NCI-H69 (cell line): ENCODE results near the gene COL23A1.

Source experiments
- DNase-seq: peaks from one replicate; lab custom pipeline; 2025; lab: John Stamatoyannopoulos, UW

The COL23A1 gene

DNA sequence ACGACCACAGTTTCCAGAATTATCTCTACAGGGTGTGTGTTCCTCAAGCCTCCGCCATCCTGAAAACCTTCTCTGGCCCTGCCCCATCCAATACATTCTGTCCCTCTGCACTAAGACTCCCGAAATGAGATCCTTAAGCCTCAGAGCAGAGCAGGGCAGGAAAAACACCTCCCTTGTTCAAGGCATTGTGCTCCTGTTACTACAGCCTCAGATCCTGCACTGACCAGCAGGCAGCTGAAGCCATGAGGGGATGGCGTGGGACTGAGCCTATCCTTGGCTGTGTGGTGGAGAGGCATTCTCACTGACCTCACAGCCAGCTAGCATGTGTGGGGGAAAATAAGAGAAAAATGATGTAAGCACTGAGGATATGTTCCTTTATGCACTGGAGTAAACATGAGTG is 250.9 kb downstream of the COL23A1 start:
- DNase-seq = no peak

DNA sequence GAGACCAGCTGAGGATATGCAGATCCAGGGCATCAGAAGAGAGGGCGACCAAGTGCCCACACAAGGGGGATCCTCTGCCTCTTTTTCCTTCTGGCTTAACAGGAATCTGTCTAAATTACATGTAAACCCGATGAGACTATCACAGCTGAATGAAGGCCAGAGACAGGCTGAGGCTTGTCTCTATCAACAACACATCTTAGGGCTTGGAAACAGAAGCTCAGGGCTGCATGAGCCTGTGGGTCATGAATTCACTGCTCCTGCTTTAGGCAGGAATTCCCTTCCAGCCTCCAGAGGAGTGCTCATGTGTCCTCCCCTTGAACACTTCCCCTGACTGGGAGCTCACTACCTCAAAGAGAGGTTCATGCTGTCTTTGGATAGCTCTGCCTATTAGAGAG is 251.4 kb downstream of the COL23A1 start:
- no peak for DNase-seq

DNA sequence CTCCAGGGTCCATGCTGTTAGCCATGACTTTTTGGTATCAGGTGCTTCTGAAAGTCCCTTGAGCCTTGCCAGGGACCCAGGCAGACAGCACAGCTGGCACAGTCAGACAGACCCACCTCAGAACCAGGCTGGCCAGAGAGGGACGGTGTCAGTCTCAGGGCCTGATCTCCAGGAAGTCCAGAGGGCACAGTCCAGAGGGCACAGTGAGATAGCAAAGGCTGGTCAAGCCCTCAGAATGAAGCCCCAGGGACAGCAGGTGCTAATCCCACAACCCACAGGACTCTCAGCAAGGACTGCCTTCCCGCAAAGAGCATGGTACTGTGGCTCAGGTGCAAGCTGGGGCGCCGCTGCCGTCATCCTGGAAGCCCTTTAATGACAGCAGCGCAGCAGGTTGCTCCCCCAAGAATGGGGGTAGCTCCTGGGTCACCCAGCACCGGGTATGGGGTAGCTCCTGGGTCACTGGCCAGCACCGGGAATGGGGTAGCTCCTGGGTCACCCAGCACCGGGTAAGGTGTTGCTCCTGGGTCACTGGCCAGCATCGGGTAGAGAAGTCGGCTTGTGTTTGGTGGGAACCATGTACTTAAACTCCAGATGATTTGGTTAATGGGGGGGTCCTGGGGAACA is 252.0 kb downstream of the COL23A1 start:
- DNase-seq = no peak

DNA sequence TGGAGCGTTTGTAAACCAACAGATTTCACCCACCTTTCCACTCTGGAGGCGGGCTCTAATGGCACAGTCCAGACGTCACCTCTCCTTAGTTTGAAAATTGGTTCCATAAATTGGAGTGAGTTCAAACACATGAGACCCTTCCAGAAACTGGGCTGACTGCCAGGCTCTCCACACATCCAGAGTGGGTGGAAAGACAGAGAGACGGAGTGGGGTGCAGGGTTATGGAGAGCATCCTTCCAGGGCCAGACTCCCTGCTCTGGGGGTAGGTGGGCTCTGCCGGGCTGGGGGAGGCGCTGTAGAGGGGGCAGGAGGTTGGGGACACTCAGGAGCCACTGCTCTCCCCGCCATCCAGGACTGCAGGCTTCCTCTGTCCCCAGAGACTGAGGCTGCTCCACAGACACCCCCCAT is 252.9 kb downstream of the COL23A1 start:
- peak; percentile 17 for DNase-seq

DNA sequence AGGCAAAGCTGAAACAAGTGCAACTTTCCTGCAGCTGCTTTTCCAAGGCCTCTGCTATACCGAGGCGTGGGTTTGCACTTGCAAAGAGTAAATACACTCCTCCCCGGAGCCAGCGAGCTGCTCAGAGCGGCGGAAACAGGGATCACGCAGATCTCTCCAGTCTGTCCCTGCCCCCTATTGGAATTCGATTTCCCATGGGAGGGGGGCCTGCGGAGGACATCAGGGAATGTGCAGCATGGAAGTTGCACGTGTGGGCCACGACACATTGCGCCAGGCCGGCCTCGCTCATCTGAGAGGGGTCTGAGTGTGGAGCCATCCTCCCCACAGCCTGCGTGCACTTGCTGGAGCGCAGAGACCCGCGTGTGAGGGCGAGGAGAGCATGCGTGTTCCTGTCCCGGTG is 253.3 kb downstream of the COL23A1 start:
- DNase-seq = no peak

DNA sequence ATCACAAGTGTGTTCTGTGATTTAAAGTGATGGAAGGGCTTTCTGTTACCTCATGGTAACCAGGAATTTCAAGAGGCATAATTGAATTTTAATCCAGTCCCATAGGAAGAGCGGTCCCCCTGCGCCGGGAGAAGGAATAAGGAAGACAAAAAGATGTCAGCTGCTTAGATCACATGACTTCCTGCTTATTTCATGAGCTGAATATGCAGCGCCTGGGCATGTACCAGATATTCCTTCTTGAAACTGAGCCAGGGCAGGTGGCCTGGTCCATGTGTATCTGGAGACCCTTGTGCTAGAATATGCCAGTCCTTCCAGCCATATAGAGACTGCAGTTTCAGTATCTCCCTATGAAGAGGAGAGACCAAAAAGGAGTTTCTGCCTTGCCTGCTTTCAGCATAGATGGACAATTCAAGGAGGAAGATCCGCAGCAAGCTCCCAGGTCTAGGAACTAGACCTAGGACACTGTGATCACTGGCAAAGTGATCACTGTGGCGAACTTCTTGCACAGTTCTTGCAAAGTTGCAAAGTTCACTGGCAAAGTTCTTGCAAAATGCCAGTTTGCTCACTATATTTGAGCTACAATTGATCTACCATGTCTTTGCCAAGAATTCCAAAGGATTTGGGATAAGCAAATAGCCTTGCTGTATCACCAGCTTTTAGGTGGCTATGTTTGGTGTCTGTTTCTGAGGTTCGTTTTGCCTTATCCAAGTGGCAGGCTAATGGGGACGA is 254.7 kb downstream of the COL23A1 start:
- DNase-seq = no peak

DNA sequence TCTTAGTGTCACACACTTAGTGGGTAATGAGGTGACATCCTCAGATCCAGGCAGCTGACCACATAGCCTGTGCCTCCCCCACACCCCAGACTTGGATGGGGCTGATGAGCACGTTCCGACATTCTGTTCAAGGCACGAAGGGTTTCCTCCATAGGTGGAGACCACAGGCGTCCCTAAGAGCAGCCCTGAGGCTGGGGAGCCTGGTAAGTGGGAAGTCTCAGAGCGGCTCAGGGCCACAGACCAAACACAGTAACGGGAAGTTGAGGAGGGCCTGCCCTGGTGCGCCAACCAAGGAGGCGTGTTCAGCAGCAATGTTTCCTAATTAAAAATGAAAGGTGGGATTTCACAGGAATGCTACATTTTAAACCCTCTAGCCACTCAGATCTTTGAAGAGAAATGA is 255.3 kb downstream of the COL23A1 start:
- no peak for DNase-seq

DNA sequence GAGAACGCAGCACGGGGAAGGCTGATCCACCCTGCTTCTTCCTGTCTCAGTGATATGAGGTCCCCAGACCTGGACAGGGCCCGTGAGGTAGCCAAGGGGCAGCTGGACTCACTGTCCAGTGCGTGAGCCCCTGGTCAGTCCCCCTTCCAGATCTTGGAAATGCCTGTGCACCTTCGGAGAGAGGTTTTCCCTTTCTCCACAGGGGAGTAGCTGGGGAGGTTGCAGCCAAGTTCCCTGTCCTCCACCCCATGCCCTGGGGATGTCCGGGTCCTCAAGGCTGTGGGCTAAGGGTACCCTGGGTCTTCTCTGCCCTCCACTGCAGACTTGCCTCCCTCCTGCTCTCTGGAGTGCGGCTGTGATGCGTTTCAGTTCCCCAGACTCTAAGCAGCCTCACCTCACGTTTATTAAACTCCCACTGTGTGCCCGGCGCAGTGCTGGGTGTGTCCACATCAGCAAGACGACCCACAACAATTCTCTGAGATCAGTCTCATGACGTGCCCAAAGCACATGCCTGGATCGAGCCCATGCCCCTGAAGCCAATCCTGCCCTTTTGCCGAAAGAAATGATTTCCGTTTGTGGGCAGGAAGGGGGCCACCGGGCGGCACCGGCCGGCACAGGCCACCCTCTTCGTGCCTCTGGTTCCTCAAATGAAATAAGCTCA is 256.2 kb downstream of the COL23A1 start:
- DNase-seq = no peak

DNA sequence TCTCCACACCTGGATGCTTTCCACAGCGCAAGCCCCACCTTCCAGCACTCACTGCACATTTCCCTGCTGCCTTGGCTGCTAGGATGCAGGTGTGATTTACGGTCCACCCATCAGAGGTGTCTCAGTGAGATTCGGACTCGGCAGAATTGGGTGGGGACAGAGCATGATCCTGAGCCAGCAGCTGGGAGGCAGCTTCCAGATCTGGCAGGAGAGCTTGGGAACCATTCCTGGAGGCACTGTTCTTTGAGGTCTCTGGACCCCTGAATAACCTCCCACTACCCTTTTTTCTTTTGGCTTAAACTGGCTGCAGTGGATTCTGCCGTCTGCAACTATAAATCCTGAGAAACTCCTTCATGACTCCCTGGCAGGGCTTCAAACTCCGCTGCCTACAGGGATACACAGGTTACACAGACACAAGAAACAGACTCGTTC is 258.0 kb downstream of the COL23A1 start:
- DNase-seq = no peak

DNA sequence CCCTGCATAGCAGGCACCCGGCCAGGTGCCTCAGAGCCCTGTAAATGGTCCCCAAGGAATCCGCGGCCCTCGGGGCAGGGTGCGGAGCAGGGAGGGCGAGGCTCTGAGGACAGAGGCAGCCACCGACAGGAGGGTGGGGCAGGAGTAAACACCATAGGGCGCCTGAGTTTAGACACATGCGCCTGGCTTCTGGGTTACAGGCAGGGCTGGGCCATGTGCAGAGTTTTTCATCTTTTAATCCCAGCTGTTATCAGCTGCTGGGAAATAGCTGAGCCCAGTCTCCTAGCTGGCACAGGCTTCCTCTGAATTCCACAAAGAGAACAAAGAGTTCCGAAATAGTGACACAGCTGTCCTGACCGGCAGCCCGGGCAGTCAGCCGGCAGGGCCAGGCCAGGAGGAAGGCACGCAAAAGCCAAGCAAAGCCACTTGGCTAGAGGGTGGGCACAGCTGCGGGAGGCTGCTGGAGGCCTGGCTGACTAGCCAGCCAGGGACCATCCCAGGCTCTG is 258.6 kb downstream of the COL23A1 start:
- DNase-seq = peak; percentile 7

DNA sequence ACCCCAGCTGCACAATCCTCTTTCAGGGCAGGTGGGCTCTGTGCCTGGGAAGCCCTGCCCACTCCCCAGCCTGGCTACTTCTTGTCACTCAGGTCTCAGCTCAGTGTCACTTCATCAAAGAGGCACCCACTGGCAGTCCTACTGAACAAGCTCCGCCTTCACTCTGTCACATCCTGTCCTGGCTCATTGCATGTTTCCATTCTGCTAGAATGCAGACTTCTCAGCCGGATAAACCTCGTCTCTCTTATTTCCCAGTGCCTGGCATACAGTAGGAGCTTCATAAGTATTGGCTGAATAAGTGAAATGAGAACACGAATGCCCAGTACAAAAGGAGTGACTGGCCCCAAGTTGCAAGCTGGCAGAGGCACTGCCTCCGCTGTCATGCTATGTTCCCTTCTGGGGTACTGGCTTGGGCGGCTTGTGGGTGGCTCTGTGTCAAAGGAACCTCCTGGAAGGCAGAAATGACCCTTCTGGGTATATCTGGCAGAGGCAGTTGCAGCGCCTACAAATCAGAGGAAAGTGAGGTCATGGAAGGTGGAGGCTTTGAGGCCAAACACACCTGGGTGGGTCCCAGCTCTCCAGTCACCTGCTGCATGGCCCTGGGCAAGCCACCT is 259.3 kb downstream of the COL23A1 start:
- no peak for DNase-seq

DNA sequence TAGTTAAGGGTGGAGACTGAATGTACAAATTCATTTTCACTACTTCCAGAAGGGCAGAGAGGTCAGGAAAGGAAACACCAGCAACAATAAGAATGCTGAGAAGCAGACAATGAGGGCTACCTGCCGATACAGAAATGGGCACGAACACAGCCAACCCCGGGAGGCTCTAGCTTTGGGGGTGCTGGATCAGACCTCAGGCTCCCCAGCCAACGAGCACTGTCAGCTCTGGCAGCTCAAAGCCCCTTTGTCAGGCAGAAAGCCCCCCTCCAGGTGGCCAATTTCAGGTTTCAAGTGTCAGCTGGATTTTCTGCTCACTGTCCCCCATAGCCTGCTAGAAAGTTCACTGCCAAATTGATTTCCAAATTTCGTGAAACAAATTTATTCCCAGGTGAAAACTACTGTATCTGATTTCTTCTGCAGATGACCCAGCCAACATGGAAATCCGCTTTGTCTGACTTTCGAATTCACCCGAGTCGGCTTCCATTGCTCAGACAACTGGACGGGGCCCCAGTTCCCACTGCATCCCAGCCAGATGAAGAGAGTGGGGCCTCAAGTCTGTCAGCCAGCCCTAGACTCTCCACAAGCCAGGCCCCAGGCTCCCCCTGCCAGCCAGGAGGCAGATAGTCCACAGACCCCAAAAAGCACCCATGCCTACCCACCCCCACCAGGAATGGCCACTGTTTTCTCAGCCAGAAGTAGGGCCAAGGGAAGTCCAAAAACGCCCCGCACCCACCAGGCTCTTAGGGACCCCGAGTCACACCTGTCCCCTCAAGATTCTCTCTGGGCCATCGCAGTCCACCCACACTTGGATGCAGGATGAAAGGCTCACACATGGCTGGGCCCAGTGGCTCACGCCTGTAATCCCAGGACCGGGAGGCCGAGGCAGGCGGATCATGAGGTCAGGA is 261.1 kb downstream of the COL23A1 start:
- DNase-seq = no peak

DNA sequence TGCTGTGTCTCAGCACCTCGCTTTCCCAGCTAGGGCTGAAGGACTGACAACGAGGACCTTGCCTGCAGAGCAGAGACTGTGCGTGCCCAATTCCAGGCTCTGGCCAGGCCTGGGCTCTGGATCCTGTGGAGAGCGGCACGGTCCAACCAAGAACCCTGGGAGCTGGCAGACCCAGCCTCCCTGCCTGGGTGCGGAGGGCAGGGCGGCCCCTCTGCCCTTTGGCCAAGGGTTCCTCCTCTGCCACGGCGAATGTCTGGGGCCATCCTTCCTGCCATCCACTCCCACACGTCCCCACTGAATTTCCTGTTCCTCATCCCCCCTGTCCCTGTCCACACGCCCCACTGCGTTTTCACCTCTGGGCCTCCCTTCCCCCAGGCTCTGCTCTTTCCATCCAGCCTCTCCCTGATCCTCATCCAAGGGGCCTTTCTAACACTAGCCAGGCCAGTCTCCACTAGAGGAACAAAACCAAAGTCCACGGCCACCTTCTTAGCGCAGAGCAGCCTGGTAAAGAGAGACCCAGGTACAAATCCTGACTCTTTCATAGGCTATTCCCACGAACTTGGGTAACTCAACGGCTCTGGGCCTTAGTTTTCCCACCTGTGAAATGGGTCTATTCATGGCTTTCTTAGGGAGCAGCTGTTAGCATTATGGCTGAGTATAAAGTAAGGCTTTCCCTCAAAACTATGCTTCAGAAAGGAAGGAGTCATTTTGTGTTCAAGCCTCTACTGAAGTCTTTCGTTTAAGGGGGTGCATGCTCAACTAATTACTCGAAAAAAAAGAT is 262.1 kb downstream of the COL23A1 start:
- DNase-seq = no peak

DNA sequence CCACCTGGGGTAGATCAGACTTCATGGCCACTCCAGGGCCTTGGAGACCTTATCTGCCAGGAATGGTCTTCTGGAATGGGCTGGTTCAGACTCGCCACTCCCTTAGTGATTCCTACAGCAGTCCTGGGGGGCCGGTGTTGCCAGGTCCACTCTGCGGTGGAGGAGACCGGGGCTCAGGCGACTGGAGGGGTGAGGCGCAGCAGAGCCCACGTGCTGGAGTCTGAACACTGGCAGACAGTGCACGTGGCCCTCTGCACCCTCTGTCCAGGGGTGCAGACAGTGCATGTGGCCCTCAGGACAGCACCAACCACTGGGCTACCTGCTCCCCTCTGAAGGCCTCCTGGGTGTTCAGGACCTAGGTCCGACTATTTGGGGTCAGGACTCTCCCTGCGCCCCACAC is 262.7 kb downstream of the COL23A1 start:
- DNase-seq = no peak

DNA sequence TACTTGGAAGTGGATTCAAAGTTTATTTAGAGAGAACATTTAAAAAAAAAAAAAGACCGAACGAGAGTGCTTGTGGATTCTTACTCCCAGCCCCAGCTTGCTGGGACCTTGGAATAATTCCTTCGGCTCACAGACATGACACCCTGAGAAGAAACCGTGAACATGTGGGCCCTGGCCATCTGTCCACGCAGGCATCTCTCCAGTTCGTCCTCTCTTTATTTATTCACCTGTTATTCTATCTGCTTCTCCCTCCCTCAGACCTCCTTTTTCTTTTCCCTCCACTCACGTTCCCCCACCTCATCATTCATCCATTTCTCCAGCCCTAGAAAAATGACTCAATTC is 263.8 kb downstream of the COL23A1 start:
- no peak for DNase-seq

DNA sequence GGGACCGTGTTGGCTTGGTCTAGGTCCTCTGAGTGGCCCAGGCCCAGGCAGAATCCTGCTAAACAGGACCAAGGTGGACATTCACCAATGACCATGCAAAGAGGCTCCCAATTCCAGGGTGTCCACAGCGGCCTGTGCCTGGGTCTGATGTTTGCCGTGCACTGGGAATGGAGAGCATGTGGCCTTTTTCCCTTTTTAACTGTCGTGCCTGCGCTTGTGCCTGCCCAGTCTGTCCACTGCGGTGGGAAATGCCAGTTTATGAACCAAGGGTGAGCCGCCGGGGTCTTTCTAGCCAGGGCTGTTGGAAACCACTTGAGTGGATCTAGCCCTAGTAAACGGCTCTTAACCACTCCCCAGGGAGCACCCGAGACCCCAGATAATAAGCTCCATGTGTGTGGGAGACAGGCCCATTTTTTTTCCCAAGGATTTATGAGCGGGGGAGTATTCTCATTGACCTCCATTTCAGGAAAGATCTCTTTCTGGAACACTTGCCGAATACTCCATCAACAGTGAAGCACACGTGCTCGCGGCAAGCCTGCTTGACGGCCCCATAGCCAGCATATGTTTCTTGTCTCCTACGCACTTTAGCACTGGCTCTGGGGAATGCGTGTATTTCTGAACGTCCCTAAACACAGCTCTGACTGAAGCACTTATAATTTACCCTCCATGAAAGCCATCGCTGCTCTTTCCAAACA is 264.4 kb downstream of the COL23A1 start:
- no peak for DNase-seq

DNA sequence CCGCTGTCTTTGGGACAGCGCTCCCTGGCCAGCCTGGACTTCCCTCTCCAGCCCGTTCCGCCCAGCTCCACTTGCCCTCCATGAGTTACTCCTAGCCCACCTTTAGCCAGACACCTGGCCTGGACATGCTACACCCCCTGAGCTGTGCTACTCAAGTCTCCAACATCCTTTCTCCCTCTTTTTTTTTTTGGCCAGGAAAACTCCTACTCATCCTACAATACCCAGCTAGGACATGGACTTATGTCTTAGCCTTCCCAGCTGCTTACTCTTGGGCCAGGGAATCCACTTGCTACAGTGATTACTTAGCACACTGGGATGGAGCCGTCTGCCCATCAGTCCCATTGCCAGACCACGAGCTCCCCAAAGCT is 264.9 kb downstream of the COL23A1 start:
- no peak for DNase-seq

DNA sequence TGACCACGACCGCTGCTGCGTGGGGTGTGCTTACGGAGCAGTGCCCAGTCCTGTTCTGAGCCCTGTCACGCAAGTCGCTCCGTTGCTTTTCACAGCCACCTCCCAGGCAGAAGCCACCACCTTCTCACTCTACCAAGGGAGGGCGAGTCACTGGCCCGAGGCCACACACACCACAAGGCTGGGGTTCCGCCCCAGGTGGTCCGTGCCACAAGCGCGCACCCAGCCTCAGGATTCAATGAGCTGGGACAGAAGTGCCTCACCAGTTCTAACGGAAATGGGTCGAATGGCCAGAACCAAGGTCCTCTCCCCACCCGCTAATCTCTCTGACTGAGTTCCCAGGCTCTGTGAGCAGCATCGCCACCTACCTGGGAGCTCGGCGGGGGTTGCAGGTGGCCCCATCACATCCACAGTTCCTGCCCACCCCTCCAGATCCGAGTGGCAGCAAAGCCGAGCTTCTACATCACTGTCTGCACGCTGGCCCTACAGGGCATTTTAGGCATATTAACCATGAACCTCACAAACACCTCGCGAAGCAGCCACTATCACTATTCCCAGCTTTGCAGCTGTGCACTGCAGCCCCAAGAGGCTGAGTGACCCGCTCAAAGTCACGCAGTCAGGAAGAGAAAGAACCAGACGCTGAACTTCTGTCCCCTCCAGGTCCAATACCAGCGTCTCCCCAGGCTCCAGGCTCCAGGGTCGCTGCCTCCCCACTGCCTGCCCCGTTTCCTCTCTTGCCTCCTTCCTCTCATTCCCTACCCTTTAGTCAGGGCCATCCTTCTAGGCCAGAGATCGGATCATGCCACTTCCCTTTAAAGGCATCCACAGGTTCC is 265.5 kb downstream of the COL23A1 start:
- no peak for DNase-seq

DNA sequence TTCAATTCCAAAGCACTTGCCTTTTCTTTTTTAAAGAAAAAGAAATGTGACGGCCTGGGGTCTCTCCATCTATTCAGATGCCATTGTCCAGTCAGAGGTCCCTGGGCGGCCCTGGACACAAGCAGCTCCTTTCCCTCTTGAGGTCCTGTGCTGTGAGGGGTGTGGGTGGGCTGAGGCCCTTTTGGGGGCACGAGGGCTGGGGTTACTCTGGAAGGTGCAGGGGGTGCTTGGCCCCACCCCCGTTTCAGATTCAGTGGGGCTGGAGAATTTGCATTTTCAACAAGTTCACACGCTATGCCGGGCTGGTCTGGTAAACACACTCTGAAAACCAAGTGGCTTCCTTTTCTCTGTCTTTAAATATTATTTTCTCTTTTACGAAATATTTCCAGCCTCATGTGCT is 266.2 kb downstream of the COL23A1 start:
- no peak for DNase-seq

DNA sequence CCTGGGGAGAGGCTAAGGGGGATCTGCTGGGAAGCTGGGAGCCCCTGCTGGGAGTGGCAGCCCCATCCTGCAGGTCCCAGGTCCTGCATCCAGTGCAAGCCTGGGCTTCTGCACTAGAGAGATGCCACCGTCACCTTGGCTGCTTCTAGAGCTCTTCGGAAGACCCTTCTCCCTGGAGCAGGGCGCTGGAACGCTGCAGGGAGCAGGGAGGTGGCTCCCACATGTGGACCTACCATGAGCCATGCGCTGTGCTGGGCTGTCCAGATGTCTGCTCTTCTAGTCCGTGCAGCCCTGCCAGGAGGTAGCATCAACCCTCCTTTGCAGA is 266.7 kb downstream of the COL23A1 start:
- DNase-seq = no peak
